Stimulated activated naive CD8-positive, alpha-beta T cell treated with anti-CD3 and anti-CD28 coated beads, Interleukin-15, amount 100 ng/mL, for 72 hours (primary cell): ENCODE measurements around the gene SCN2A.

Source experiments
- ATAC-seq: fragments of 150-1000 bp; cut with Tn5 transposase; 2 replicates; pipeline ENCODE4 v1.10.0; 2021; ENCODE audit warnings: mild to moderate bottlenecking, moderate library complexity
- DNase-seq, 2 donors: peaks; one replicate each; pipeline ENCODE4 v3.0.0; 2021 to 2022
- H3K27ac Mint-ChIP-seq, 2 donors: one replicate each; pipeline ENCODE4 v1.8.0; 2022; ENCODE audit warnings: mild to moderate bottlenecking in 2 of 2, mixed read lengths in 2 of 2, moderate library complexity in 2 of 2
- H3K27me3 Mint-ChIP-seq: one replicate; pipeline ENCODE4 v1.8.0; 2022; ENCODE audit warnings: mixed read lengths
- H3K4me1 Mint-ChIP-seq: one replicate; pipeline ENCODE4 v1.8.0; 2022; ENCODE audit warnings: mild to moderate bottlenecking, mixed read lengths
- H3K4me3 Mint-ChIP-seq, 2 donors: one replicate each; pipeline ENCODE4 v1.8.0; 2022; ENCODE audit warnings: mild to moderate bottlenecking in 2 of 2, mixed read lengths in 2 of 2, moderate library complexity in 1 of 2
- H3K9me3 Mint-ChIP-seq, 2 donors: one replicate each; pipeline ENCODE4 v1.8.0; 2022; ENCODE audit warnings: mixed read lengths in 2 of 2

The SCN2A gene

GRCh38 chr2:165239230-165239629 lies at the start of gene SCN2A:
Gene SCN2A, plus strand, starts transcription at chr2:165239414. Its CDS starts 56,410 bp downstream, at chr2:165295824.
- DNase-seq (peak in 1 of 2 donors; percentile 1), ATAC-seq (no peak)
- no peak within 1 kb of the TSS for H3K27ac Mint-ChIP-seq
- peaks cover 9% of the 10 kb centered on the region for H3K27me3 Mint-ChIP-seq
- H3K4me3 Mint-ChIP-seq, result no peak within 1 kb of the TSS
- no peaks in the 10 kb centered on the region for H3K9me3 Mint-ChIP-seq
- no peaks in the 10 kb centered on the region for H3K4me1 Mint-ChIP-seq

- Mint-ChIP-seq H3K27me3 (no peaks in the 10 kb centered on the region), H3K9me3 (no peaks in the 10 kb centered on the region), H3K27ac (no peak overlapping the region), H3K4me3 (no peak overlapping the region), H3K4me1 (no peaks in the 10 kb centered on the region)
- ATAC-seq (no peak), DNase-seq (no peak)
These were observed 48.0 kb upstream of the SCN2A start for GRCh38 chr2:165191096-165191728.

GRCh38 chr2:165192729-165193128 lies 46.5 kb upstream of the SCN2A start:
- ATAC-seq, result no peak
- H3K27ac Mint-ChIP-seq, result no peak overlapping the region
- no peaks in the 10 kb centered on the region for H3K9me3 Mint-ChIP-seq
- no peaks in the 10 kb centered on the region for H3K27me3 Mint-ChIP-seq
- no peak overlapping the region for H3K4me3 Mint-ChIP-seq
- DNase-seq, result no peak
- H3K4me1 Mint-ChIP-seq, result no peaks in the 10 kb centered on the region

GRCh38 chr2:165193178-165193777 lies 45.9 kb upstream of the SCN2A start:
- Mint-ChIP-seq H3K27ac (no peak overlapping the region), H3K9me3 (no peaks in the 10 kb centered on the region), H3K4me3 (no peak overlapping the region), H3K27me3 (no peaks in the 10 kb centered on the region), H3K4me1 (no peaks in the 10 kb centered on the region)
- ATAC-seq, result no peak
- DNase-seq, result no peak

- Mint-ChIP-seq H3K27me3 (no peaks in the 10 kb centered on the region), H3K4me3 (no peak overlapping the region), H3K9me3 (no peaks in the 10 kb centered on the region), H3K27ac (no peak overlapping the region), H3K4me1 (no peaks in the 10 kb centered on the region)
- ATAC-seq (no peak), DNase-seq (no peak)
These were observed 42.8 kb upstream of the SCN2A start for GRCh38 chr2:165196411-165196810.

GRCh38 chr2:165197346-165197745 lies 41.9 kb upstream of the SCN2A start:
- no peaks in the 10 kb centered on the region for H3K9me3 Mint-ChIP-seq
- H3K27ac Mint-ChIP-seq, result no peak overlapping the region
- no peaks in the 10 kb centered on the region for H3K27me3 Mint-ChIP-seq
- no peaks in the 10 kb centered on the region for H3K4me1 Mint-ChIP-seq
- ATAC-seq, result no peak
- no peak for DNase-seq
- H3K4me3 Mint-ChIP-seq, result no peak overlapping the region

GRCh38 chr2:165198181-165198580 lies 41.0 kb upstream of the SCN2A start:
- ATAC-seq (no peak), DNase-seq (no peak)
- no peak overlapping the region for H3K4me3 Mint-ChIP-seq
- no peaks in the 10 kb centered on the region for H3K27me3 Mint-ChIP-seq
- no peak overlapping the region for H3K27ac Mint-ChIP-seq
- no peaks in the 10 kb centered on the region for H3K9me3 Mint-ChIP-seq
- H3K4me1 Mint-ChIP-seq, result no peaks in the 10 kb centered on the region

- Mint-ChIP-seq H3K4me3 (no peak overlapping the region), H3K9me3 (no peaks in the 10 kb centered on the region), H3K27me3 (peaks cover 9% of the 10 kb centered on the region), H3K4me1 (no peaks in the 10 kb centered on the region), H3K27ac (no peak overlapping the region)
- DNase-seq, result no peak
- ATAC-seq, result no peak
These were observed 37.0 kb upstream of the SCN2A start for GRCh38 chr2:165202239-165202638.

GRCh38 chr2:165203689-165204559 lies 35.3 kb upstream of the SCN2A start, which contains the start of gene SCN3A:
Gene SCN3A, minus strand, starts transcription at chr2:165204050. Its CDS starts 27,656 bp downstream, at chr2:165176394.
- ATAC-seq (no peak), DNase-seq (no peak)
- Mint-ChIP-seq H3K27ac (no peak within 1 kb of the TSS), H3K9me3 (no peaks in the 10 kb centered on the region), H3K4me1 (no peaks in the 10 kb centered on the region), H3K4me3 (peak within 1 kb of the TSS in 1 of 2 donors; percentile 15), H3K27me3 (peaks cover 9% of the 10 kb centered on the region)

- H3K4me3 Mint-ChIP-seq, result no peak overlapping the region
- DNase-seq (no peak), ATAC-seq (no peak)
- H3K9me3 Mint-ChIP-seq, result no peaks in the 10 kb centered on the region
- no peak overlapping the region for H3K27ac Mint-ChIP-seq
- H3K27me3 Mint-ChIP-seq, result peaks cover 9% of the 10 kb centered on the region
- H3K4me1 Mint-ChIP-seq, result no peaks in the 10 kb centered on the region
These were observed 33.3 kb upstream of the SCN2A start for GRCh38 chr2:165205865-165206264.

- H3K9me3 Mint-ChIP-seq, result no peaks in the 10 kb centered on the region
- no peaks in the 10 kb centered on the region for H3K4me1 Mint-ChIP-seq
- ATAC-seq, result no peak
- no peak overlapping the region for H3K4me3 Mint-ChIP-seq
- peaks cover 9% of the 10 kb centered on the region for H3K27me3 Mint-ChIP-seq
- no peak overlapping the region for H3K27ac Mint-ChIP-seq
- no peak for DNase-seq
These were observed 31.1 kb upstream of the SCN2A start for GRCh38 chr2:165208094-165208493.

- DNase-seq (no peak), ATAC-seq (no peak)
- Mint-ChIP-seq H3K27me3 (no peaks in the 10 kb centered on the region), H3K27ac (no peak overlapping the region), H3K4me3 (no peak overlapping the region), H3K9me3 (no peaks in the 10 kb centered on the region), H3K4me1 (no peaks in the 10 kb centered on the region)
These were observed 25.1 kb upstream of the SCN2A start for GRCh38 chr2:165214093-165214492.

- peaks cover 5% of the 10 kb centered on the region for H3K27me3 Mint-ChIP-seq
- H3K4me3 Mint-ChIP-seq, result no peak overlapping the region
- no peaks in the 10 kb centered on the region for H3K9me3 Mint-ChIP-seq
- no peak for ATAC-seq
- no peak for DNase-seq
- H3K27ac Mint-ChIP-seq, result no peak overlapping the region
- H3K4me1 Mint-ChIP-seq, result no peaks in the 10 kb centered on the region
These were observed 19.7 kb upstream of the SCN2A start for GRCh38 chr2:165219481-165219880.

- Mint-ChIP-seq H3K27me3 (peaks cover 5% of the 10 kb centered on the region), H3K9me3 (no peaks in the 10 kb centered on the region), H3K4me1 (no peaks in the 10 kb centered on the region), H3K27ac (no peak overlapping the region), H3K4me3 (no peak overlapping the region)
- DNase-seq, result no peak
- no peak for ATAC-seq
These were observed 14.3 kb upstream of the SCN2A start for GRCh38 chr2:165224941-165225340.

GRCh38 chr2:165227571-165227970 lies 11.6 kb upstream of the SCN2A start:
- H3K4me3 Mint-ChIP-seq, result no peak overlapping the region
- DNase-seq, result no peak
- no peak for ATAC-seq
- H3K27me3 Mint-ChIP-seq, result peaks cover 5% of the 10 kb centered on the region
- H3K27ac Mint-ChIP-seq, result no peak overlapping the region
- H3K9me3 Mint-ChIP-seq, result no peaks in the 10 kb centered on the region
- H3K4me1 Mint-ChIP-seq, result no peaks in the 10 kb centered on the region

GRCh38 chr2:165237056-165237455 lies 2.2 kb upstream of the SCN2A start:
- no peaks in the 10 kb centered on the region for H3K4me1 Mint-ChIP-seq
- ATAC-seq (no peak), DNase-seq (no peak)
- H3K27me3 Mint-ChIP-seq, result peaks cover 9% of the 10 kb centered on the region
- H3K9me3 Mint-ChIP-seq, result no peaks in the 10 kb centered on the region
- H3K4me3 Mint-ChIP-seq, result no peak overlapping the region
- H3K27ac Mint-ChIP-seq, result no peak overlapping the region
